Uterus (tissue), 4 donors: ENCODE results near the gene SLC36A1. TPM values are rescaled to one million over a fixed set of nuclear protein-coding genes. Genes with fewer than 3 reads are reported as not detected.
"Not testable (repeated sequence)": the region's sequence is repeated elsewhere in the genome, so short reads cannot be mapped to it uniquely, and the experiment has no call there.

ENCODE experiments used
- DNase-seq, 2 donors: peaks; one replicate each; pipeline ENCODE4 v3.0.0-alpha.2; 2019 to 2020
- H3K27ac ChIP-seq, 2 donors: fragments of 200-600 bp; sonication (generic); 1 replicate in 1 of 2; 2 replicates in 1 of 2; pipeline ENCODE4 v1.5.1; 2016 to 2018
- H3K27me3 ChIP-seq, 2 donors: fragments of 200-600 bp; sonication (generic); one replicate each; pipeline ENCODE4 v1.5.1; 2018 to 2019; ENCODE audit warnings: control low read depth in 1 of 2
- H3K36me3 ChIP-seq, 2 donors: fragments of 200-600 bp; sonication (generic); one replicate each; pipeline ENCODE4 v1.5.1; 2019; ENCODE audit warnings: control low read depth in 1 of 2
- H3K4me1 ChIP-seq, 2 donors: fragments of 200-600 bp; sonication (generic); one replicate each; pipeline ENCODE4 v1.5.1; 2018 to 2019; ENCODE audit warnings: control low read depth in 1 of 2
- H3K4me3 ChIP-seq, 2 donors: fragments of 200-600 bp; sonication (generic); 1 replicate in 1 of 2; 2 replicates in 1 of 2; pipeline ENCODE4 v1.5.1; 2018 to 2019; ENCODE audit warnings: mild to moderate bottlenecking in 1 of 2
- H3K9me3 ChIP-seq, 2 donors: fragments of 200-600 bp; sonication (generic); one replicate each; pipeline ENCODE4 v1.5.1; 2019; ENCODE audit warnings: control low read depth in 1 of 2
- POLR2A ChIP-seq, 2 donors: fragments of 450-650 bp; IDR thresholded peaks; one replicate each; pipeline ENCODE4 v1.6.1; 2016; ENCODE audit warnings: antibody characterized with exemption in 2 of 2, mild to moderate bottlenecking in 1 of 2, moderate library complexity in 1 of 2
- intact Hi-C: fragments of 100-400 bp; cut with DNase I; formaldehyde crosslinking; loops from one replicate; pipeline ENCODE4 v1.15.1; 2023; ENCODE audit warnings: low total_unique reads
- total RNA-seq, 4 donors: library from RNA; depleted of rRNA in 3 of 4; stranded (reverse); fragments of >200 nt in 3 of 4; gene quantifications; one replicate each; pipeline versions ENCODE4 v1.1.0 to v1.2.4, GENCODE V29; 2014 to 2023
- TF ChIP-seq, protein P1 (sequence below), 4 experiments: fragments of 200-600 bp in 2 of 4; fragments of 450-650 bp in 2 of 4; sonication (generic) in 2 of 4; IDR thresholded peaks; one replicate each; pipeline ENCODE4 v1.5.1; 2016 to 2019; ENCODE audit warnings: antibody characterized with exemption in 4 of 4, mild to moderate bottlenecking in 2 of 4, moderate library complexity in 1 of 4
- donor health status: DM: yes; HTN: yes; CAD: no.

Gene SLC36A1
- total RNA-seq, 4 donors from 2014 or later: 5.0 to 10.1 (median 5.8) TPM

DNA sequence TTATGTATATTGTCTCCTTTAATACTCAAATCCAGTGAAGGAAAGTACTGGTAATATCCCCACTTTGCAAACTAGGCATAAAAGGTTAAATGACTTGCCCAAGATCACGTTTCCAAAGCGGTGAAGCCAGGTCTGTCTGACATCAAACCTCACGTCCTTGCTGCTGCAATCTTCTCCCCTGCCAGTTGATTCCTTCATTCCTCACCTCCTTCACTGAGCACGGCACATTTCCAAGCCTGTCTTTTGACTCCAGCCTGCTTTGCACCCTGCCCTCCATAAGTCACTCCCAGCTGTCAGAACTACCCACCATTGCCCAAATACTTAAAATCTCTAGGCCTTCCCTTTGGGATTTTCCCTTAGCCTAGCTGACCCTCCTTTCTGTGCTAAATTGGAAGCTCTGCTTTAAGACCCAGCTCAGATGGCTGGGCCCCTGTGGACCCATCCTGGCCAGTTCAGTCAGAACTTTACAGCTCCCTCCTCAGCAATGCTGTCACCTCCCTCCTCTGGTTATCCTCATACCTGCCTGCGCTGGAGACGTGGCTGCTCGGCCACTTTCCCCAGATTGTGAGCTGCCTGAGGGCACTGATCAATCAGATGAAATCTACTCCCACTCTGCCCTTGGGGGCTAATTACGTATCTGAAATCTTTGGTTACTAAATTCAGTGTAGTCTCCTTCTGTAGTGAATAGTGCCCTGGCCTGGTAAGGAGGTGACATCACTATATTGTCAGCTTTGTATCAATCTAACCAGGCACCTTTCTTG is 51.2 kb downstream of the SLC36A1 start:
- intact Hi-C loops: no loop called here
- Histone ChIP-seq H3K9me3 (no peaks in the 10 kb centered on the region), H3K4me3 (no peak overlapping the region), H3K36me3 (no peaks in the 10 kb centered on the region), H3K27me3 (no peaks in the 10 kb centered on the region), H3K27ac (no peak overlapping the region), H3K4me1 (no peaks in the 10 kb centered on the region)
- no peak for DNase-seq
- TF ChIP-seq POLR2A (IDR thresholded peaks at IDR 0.05): no peak
- TF ChIP-seq, protein P1, sequence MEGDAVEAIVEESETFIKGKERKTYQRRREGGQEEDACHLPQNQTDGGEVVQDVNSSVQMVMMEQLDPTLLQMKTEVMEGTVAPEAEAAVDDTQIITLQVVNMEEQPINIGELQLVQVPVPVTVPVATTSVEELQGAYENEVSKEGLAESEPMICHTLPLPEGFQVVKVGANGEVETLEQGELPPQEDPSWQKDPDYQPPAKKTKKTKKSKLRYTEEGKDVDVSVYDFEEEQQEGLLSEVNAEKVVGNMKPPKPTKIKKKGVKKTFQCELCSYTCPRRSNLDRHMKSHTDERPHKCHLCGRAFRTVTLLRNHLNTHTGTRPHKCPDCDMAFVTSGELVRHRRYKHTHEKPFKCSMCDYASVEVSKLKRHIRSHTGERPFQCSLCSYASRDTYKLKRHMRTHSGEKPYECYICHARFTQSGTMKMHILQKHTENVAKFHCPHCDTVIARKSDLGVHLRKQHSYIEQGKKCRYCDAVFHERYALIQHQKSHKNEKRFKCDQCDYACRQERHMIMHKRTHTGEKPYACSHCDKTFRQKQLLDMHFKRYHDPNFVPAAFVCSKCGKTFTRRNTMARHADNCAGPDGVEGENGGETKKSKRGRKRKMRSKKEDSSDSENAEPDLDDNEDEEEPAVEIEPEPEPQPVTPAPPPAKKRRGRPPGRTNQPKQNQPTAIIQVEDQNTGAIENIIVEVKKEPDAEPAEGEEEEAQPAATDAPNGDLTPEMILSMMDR (IDR thresholded peaks at IDR 0.05): no peak

GRCh38 chr5:151499501-151500035 is 52.2 kb downstream of the SLC36A1 start:
- Histone ChIP-seq H3K9me3 (no peaks in the 10 kb centered on the region), H3K4me3 (no peak overlapping the region), H3K27ac (no peak overlapping the region), H3K27me3 (no peaks in the 10 kb centered on the region), H3K4me1 (no peaks in the 10 kb centered on the region), H3K36me3 (no peaks in the 10 kb centered on the region)
- no peak for TF ChIP-seq POLR2A (IDR thresholded peaks at IDR 0.05)
- TF ChIP-seq, protein P1 (IDR thresholded peaks at IDR 0.05): no peak
- no peak for DNase-seq
- intact Hi-C loops: no loop called here

GRCh38 chr5:151504006-151504405 is 56.6 kb downstream of the SLC36A1 start:
- H3K9me3 ChIP-seq: no peaks in the 10 kb centered on the region
- DNase-seq: no peak
- no peak overlapping the region for H3K4me3 ChIP-seq
- no peaks in the 10 kb centered on the region for H3K27me3 ChIP-seq
- H3K36me3 ChIP-seq: no peaks in the 10 kb centered on the region
- H3K4me1 ChIP-seq: no peaks in the 10 kb centered on the region
- intact Hi-C loops: no loop called here
- no peak for TF ChIP-seq POLR2A (IDR thresholded peaks at IDR 0.05)
- TF ChIP-seq, protein P1 (IDR thresholded peaks at IDR 0.05): no peak
- H3K27ac ChIP-seq: no peak overlapping the region

DNA sequence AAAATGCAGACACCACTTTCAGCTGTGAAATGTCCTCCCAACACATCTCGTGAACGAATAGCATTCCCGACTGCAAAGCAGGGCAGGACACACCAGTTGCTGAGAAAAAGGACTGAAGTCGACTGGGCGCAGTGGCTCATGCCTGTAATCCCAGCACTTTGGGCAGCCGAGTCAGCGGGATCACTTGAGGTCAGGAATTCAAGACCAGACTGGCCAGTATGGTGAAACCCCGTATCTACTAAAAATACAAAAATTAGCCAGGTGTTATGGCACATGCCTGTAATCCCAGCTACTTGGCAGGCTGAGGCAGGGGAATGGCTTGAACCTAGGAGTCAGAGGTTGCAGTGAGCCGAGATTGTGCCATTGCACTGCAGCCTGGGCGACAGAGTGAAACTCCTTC is 60.9 kb downstream of the SLC36A1 start:
- intact Hi-C loops: loop anchor here (5.0 kb wide), 1 partner anchor 61 kb away; the partner anchor contains the start of gene SLC36A1
- not testable (repeated sequence) for DNase-seq

DNA sequence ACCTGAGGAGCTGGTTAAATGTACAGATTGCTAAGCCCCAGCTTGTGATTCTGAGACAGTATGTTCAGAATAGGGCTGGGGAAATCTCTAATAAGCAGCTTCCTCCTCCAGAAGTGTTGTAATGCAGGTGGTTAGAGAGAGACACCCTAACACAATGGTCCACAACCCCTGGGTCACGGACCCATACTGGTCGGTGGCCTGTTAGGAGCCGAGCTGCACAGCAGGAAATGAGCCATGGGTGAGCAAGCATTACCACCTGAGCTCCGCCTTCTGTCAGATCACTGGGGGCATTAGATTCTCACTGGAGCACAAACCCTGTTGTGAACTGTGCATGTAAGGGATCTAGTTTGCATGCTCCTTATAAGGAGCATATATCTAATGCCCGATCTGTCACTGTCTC is 61.8 kb downstream of the SLC36A1 start:
- Histone ChIP-seq H3K36me3 (no peaks in the 10 kb centered on the region), H3K4me3 (no peak overlapping the region), H3K9me3 (no peaks in the 10 kb centered on the region), H3K27ac (no peak overlapping the region), H3K4me1 (no peaks in the 10 kb centered on the region), H3K27me3 (no peaks in the 10 kb centered on the region)
- intact Hi-C loops: loop anchor here (5.0 kb wide), 1 partner anchor 62 kb away; the partner anchor contains the start of gene SLC36A1
- DNase-seq: no peak
- no peak for TF ChIP-seq POLR2A (IDR thresholded peaks at IDR 0.05)
- TF ChIP-seq, protein P1 (IDR thresholded peaks at IDR 0.05): no peak

More for the DNA sequence above, 60.9 kb downstream of the SLC36A1 start:
- H3K27me3 ChIP-seq, H3K4me3 ChIP-seq, H3K27ac ChIP-seq, H3K4me1 ChIP-seq, H3K9me3 ChIP-seq, H3K36me3 ChIP-seq: not testable (repeated sequence)
